HFFc6 (cell line): Measurements from ENCODE around the gene CDC7. TPM values are rescaled to one million over a fixed set of nuclear protein-coding genes. Genes with fewer than 3 reads are reported as not detected.

Experiments used
- DNase-seq: peaks from one replicate; pipeline ENCODE4 v3.0.0-alpha.2; 2018
- H3K27ac Mint-ChIP-seq: 2 replicates; pipeline ENCODE4 v1.8.0; 2020; ENCODE audit warnings: mild to moderate bottlenecking, mixed read lengths
- H3K27me3 Mint-ChIP-seq: 2 replicates; pipeline ENCODE4 v1.8.0; 2021; ENCODE audit warnings: mild to moderate bottlenecking, moderate library complexity, mixed read lengths; ENCODE audit not compliant: insufficient read depth
- H3K36me3 Mint-ChIP-seq: 2 replicates; pipeline ENCODE4 v1.8.0; 2021; ENCODE audit warnings: low read depth, mixed read lengths
- H3K4me1 Mint-ChIP-seq: 2 replicates; pipeline ENCODE4 v1.8.0; 2020; ENCODE audit warnings: low read depth, mixed read lengths
- H3K4me3 Mint-ChIP-seq: 2 replicates; pipeline ENCODE4 v1.8.0; 2020; ENCODE audit warnings: mild to moderate bottlenecking, moderate library complexity, mixed read lengths
- H3K9me3 Mint-ChIP-seq: 2 replicates; pipeline ENCODE4 v1.8.0; 2020; ENCODE audit warnings: mild to moderate bottlenecking, mixed read lengths
- total RNA-seq, 6 experiments: library from RNA; stranded (reverse); fragmentation: NEBNext Ultra II Directional; extraction: Animal tissue kit (Norgen Biotek cat#: 25700); gene quantifications; 2 replicates in 1 of 6; 3 replicates in 5 of 6; pipeline ENCODE4 v1.2.3, GENCODE V29; 2021
- TF ChIP-seq, protein P1 (sequence below): fragments of 200-600 bp; sonication (generic); IDR thresholded peaks from 2 replicates; pipeline ENCODE4 v1.5.0; 2021; ENCODE audit warnings: antibody characterized with exemption, mild to moderate bottlenecking

Gene CDC7
- total RNA-seq, 6 experiments from 2014 or later, result 3.6 to 8.7 (median 7.5) TPM

GRCh38 chr1:91553177-91553591 is 52.5 kb downstream of the CDC7 start:
- Mint-ChIP-seq H3K9me3 (no peaks in the 10 kb centered on the region), H3K4me3 (no peak overlapping the region), H3K36me3 (no peaks in the 10 kb centered on the region), H3K4me1 (peaks cover 59% of the 10 kb centered on the region), H3K27me3 (peaks cover 2% of the 10 kb centered on the region; the same call in 1 of the 2 replicates), H3K27ac (peak overlapping the region; percentile 68)
- TF ChIP-seq, protein P1, sequence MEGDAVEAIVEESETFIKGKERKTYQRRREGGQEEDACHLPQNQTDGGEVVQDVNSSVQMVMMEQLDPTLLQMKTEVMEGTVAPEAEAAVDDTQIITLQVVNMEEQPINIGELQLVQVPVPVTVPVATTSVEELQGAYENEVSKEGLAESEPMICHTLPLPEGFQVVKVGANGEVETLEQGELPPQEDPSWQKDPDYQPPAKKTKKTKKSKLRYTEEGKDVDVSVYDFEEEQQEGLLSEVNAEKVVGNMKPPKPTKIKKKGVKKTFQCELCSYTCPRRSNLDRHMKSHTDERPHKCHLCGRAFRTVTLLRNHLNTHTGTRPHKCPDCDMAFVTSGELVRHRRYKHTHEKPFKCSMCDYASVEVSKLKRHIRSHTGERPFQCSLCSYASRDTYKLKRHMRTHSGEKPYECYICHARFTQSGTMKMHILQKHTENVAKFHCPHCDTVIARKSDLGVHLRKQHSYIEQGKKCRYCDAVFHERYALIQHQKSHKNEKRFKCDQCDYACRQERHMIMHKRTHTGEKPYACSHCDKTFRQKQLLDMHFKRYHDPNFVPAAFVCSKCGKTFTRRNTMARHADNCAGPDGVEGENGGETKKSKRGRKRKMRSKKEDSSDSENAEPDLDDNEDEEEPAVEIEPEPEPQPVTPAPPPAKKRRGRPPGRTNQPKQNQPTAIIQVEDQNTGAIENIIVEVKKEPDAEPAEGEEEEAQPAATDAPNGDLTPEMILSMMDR, result no peak
- peak; percentile 36 for DNase-seq

DNA sequence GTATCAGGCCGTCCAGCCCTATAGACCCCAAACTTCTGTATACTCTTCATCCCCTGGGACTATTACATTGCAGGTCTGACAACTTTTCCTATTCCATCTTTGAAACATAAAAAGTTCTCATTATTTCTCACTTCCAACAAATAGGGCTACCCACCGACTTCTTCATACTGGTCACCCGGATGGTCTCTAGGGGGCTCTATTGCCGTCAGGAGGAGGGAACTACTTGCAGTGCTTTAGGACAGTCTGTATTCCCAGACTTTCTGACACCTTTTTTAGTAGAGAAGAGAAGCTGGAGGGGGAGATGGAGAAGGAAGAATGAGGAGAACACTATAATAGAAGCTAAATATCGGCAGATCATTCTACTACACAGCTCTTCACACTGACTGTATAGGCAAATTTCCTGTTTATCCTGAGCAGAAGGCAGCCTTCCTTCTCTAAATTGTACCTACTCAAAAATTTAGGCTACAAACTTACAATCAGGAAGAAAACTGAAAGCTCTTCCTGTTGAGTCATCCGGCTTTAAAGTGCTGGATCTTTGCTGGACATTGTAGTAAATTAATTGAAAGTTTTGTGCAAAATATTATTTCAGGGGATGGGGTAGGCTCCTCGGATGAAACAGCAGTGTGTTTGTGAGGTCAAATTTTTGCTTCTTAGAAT is 54.6 kb downstream of the CDC7 start:
- Mint-ChIP-seq H3K27ac (peak overlapping the region; percentile 93), H3K27me3 (no peaks in the 10 kb centered on the region), H3K4me1 (peaks cover 59% of the 10 kb centered on the region), H3K36me3 (no peaks in the 10 kb centered on the region), H3K9me3 (no peaks in the 10 kb centered on the region), H3K4me3 (peak overlapping the region; percentile 63)
- TF ChIP-seq, protein P1, result peak; percentile 55
- DNase-seq, result peak; percentile 16

DNA sequence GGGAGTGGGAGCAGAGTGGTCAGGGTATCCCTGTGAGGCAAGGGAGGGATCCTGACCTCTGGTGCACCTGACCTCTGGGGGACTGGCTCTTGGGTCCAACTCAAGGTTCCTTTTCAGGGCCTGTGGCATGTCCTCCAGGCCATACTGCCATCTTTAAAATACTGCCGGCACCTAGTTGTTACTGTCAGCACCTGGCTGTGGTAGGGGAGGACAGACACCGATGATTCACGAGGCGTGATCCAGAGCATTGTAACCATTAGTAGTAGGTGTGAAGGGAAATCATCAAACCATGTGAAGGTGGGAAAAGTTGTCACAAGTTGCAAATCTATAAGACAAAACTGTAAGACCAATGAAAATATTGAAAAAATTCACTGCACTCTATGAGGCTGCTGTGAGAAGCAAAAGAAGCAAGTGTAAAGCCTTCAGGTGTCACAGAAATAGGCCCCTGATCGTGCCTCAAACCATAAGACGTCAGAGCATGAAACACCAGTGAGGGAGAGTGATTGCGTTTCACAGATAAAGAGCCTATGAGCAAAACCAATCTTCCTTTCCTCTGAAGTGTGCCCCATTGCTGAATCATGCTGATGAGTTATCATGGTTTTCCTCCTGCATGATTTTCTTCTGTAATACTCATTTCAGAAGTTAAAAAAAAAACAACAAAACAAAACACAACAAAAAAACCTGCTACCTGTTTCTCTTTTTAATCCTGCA is 55.3 kb downstream of the CDC7 start:
- Mint-ChIP-seq H3K4me3 (peak overlapping the region; percentile 63; the same call in 1 of the 2 replicates), H3K4me1 (peaks cover 59% of the 10 kb centered on the region), H3K36me3 (no peaks in the 10 kb centered on the region), H3K27me3 (no peaks in the 10 kb centered on the region), H3K9me3 (no peaks in the 10 kb centered on the region), H3K27ac (peak overlapping the region; percentile 93)
- DNase-seq, result peak; percentile 85
- TF ChIP-seq, protein P1, result no peak

DNA sequence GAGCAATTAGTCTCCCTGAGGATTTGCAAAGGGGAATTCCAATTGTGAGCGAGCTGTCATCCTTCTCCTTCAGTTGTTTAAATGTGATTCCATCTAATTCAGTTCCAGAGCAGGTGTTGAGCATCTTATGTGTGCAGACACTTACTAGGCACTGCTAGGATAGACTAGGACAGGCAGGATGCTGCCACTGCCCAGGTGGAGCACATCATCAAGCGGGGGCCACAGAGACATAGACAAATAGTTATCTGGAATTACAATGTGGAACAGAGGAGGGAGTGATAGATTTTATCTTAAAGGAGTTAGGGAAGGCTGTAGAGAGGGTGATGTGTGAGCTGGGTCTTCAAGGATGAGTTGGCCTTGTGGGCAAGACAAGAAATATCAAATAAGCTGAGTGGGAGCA is 55.9 kb downstream of the CDC7 start:
- Mint-ChIP-seq H3K27me3 (no peaks in the 10 kb centered on the region), H3K27ac (peak overlapping the region; percentile 93), H3K36me3 (no peaks in the 10 kb centered on the region), H3K4me1 (peaks cover 59% of the 10 kb centered on the region), H3K4me3 (peak overlapping the region; percentile 44), H3K9me3 (no peaks in the 10 kb centered on the region)
- DNase-seq, result no peak
- TF ChIP-seq, protein P1, result no peak

DNA sequence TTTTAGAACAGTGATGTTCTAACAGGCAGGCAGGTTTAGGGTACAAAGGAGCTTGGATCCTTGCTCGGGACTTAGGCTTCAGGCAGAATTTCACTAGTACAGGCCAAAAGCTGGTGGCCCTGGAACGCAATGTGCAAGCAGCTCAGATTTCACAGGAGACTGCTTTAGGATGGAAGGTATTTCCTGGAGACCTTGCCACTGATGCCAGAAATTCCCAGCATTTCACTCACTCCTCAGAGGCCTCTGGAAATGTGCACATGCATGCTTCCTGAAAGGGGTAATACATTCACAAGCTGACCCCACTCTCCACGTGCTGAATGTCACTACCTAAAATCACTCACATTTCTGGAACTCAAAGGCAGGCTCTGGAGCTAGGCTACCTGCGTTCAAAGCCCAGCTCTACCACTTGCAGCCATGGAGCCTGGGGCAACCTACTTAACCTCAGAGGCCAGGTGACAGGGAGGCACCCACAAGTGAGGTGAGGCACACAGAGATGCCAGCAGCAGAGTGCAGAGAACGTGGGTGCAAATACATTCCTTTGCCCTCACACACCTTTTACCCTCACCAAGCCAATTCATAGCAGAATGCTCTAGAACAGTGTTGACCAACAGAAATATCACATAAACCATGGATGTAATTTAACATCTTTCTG is 56.5 kb downstream of the CDC7 start:
- TF ChIP-seq, protein P1, result no peak
- Mint-ChIP-seq H3K36me3 (no peaks in the 10 kb centered on the region), H3K27me3 (no peaks in the 10 kb centered on the region), H3K4me1 (peaks cover 55% of the 10 kb centered on the region), H3K27ac (peak overlapping the region; percentile 93), H3K9me3 (no peaks in the 10 kb centered on the region), H3K4me3 (peak overlapping the region; percentile 44; the same call in 1 of the 2 replicates)
- peak; percentile 28 for DNase-seq
